ENCODE measurements around the gene UBC. TPM values are rescaled to one million over a fixed set of nuclear protein-coding genes. Genes with fewer than 3 reads are reported as not detected.

Gene UBC
- total and polyA plus RNA-seq, 9 of the 15 experiments (the other 6 are each of a cell fraction or from before 2014, with no cell fraction given): 533 to 1,153 (median 813) TPM

DNA sequence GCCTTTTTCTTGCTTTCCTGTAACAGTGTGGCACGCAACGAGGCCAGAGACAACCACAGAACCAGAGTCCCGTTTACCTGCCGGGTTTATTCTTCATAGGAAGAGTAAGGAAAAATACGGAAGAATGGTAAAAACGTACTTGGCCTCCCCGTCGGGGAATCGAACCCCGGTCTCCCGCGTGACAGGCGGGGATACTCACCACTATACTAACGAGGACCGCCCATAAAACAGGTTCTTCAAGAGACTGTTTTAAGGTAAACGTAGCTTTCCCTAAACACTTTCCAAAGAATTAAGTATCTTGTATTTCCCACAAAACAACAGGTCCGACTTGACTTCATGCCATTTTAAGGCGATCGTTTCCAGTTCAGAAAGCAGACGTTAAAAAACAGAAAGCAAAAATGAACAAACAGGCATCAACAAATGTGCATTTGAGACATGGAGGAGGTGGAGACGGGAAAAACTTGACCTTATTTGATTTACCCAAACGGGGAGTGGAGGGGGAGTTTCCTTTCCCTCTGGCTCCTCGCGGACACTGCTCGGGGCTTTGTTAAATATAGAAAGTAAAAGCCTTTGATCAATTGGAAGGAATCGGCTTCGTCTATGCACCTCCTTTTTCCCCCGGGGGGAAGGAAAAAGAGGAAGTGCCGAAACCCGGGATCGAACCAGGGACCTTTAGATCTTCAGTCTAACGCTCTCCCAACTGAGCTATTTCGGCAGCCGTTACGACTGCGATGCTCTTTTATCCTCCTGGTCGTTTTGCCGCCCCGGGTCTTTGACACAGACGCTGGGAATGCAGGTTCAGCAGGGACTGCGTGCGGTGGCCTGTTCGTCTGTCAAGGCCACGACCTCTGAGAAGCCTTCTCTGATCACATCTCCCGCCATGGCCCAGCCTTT, 13.0 kb upstream of the UBC start (continued):
- TF ChIP-seq, protein P1, sequence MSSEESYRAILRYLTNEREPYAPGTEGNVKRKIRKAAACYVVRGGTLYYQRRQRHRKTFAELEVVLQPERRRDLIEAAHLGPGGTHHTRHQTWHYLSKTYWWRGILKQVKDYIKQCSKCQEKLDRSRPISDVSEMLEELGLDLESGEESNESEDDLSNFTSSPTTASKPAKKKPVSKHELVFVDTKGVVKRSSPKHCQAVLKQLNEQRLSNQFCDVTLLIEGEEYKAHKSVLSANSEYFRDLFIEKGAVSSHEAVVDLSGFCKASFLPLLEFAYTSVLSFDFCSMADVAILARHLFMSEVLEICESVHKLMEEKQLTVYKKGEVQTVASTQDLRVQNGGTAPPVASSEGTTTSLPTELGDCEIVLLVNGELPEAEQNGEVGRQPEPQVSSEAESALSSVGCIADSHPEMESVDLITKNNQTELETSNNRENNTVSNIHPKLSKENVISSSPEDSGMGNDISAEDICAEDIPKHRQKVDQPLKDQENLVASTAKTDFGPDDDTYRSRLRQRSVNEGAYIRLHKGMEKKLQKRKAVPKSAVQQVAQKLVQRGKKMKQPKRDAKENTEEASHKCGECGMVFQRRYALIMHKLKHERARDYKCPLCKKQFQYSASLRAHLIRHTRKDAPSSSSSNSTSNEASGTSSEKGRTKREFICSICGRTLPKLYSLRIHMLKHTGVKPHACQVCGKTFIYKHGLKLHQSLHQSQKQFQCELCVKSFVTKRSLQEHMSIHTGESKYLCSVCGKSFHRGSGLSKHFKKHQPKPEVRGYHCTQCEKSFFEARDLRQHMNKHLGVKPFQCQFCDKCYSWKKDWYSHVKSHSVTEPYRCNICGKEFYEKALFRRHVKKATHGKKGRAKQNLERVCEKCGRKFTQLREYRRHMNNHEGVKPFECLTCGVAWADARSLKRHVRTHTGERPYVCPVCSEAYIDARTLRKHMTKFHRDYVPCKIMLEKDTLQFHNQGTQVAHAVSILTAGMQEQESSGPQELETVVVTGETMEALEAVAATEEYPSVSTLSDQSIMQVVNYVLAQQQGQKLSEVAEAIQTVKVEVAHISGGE (CRISPR knock-in tag; IDR thresholded peaks at IDR 0.05): no peak; a peak in 2 of 6 replicates
- TF ChIP-seq ZFP1 (CRISPR knock-in tag; IDR thresholded peaks at IDR 0.05) (no peak), MIER1 (IDR thresholded peaks at IDR 0.05; ENCODE audit: low read depth) (no peak), MYNN (IDR thresholded peaks at IDR 0.05) (no peak), MYNN (CRISPR knock-in tag; IDR thresholded peaks at IDR 0.05) (no peak), ZNF311 (CRISPR knock-in tag; IDR thresholded peaks at IDR 0.05) (no peak), SAFB2 (IDR thresholded peaks at IDR 0.05; ENCODE audit: borderline replicate concordance, low read depth, low read length, severe bottlenecking) (no peak), OTX1 (CRISPR knock-in tag; IDR thresholded peaks at IDR 0.05) (no peak), WHSC1 (IDR thresholded peaks at IDR 0.05; ENCODE audit: low read length) (no peak)
- TF ChIP-seq, protein P2, sequence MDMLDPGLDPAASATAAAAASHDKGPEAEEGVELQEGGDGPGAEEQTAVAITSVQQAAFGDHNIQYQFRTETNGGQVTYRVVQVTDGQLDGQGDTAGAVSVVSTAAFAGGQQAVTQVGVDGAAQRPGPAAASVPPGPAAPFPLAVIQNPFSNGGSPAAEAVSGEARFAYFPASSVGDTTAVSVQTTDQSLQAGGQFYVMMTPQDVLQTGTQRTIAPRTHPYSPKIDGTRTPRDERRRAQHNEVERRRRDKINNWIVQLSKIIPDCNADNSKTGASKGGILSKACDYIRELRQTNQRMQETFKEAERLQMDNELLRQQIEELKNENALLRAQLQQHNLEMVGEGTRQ (CRISPR knock-in tag; IDR thresholded peaks at IDR 0.05): no peak
- TF ChIP-seq, protein P3, sequence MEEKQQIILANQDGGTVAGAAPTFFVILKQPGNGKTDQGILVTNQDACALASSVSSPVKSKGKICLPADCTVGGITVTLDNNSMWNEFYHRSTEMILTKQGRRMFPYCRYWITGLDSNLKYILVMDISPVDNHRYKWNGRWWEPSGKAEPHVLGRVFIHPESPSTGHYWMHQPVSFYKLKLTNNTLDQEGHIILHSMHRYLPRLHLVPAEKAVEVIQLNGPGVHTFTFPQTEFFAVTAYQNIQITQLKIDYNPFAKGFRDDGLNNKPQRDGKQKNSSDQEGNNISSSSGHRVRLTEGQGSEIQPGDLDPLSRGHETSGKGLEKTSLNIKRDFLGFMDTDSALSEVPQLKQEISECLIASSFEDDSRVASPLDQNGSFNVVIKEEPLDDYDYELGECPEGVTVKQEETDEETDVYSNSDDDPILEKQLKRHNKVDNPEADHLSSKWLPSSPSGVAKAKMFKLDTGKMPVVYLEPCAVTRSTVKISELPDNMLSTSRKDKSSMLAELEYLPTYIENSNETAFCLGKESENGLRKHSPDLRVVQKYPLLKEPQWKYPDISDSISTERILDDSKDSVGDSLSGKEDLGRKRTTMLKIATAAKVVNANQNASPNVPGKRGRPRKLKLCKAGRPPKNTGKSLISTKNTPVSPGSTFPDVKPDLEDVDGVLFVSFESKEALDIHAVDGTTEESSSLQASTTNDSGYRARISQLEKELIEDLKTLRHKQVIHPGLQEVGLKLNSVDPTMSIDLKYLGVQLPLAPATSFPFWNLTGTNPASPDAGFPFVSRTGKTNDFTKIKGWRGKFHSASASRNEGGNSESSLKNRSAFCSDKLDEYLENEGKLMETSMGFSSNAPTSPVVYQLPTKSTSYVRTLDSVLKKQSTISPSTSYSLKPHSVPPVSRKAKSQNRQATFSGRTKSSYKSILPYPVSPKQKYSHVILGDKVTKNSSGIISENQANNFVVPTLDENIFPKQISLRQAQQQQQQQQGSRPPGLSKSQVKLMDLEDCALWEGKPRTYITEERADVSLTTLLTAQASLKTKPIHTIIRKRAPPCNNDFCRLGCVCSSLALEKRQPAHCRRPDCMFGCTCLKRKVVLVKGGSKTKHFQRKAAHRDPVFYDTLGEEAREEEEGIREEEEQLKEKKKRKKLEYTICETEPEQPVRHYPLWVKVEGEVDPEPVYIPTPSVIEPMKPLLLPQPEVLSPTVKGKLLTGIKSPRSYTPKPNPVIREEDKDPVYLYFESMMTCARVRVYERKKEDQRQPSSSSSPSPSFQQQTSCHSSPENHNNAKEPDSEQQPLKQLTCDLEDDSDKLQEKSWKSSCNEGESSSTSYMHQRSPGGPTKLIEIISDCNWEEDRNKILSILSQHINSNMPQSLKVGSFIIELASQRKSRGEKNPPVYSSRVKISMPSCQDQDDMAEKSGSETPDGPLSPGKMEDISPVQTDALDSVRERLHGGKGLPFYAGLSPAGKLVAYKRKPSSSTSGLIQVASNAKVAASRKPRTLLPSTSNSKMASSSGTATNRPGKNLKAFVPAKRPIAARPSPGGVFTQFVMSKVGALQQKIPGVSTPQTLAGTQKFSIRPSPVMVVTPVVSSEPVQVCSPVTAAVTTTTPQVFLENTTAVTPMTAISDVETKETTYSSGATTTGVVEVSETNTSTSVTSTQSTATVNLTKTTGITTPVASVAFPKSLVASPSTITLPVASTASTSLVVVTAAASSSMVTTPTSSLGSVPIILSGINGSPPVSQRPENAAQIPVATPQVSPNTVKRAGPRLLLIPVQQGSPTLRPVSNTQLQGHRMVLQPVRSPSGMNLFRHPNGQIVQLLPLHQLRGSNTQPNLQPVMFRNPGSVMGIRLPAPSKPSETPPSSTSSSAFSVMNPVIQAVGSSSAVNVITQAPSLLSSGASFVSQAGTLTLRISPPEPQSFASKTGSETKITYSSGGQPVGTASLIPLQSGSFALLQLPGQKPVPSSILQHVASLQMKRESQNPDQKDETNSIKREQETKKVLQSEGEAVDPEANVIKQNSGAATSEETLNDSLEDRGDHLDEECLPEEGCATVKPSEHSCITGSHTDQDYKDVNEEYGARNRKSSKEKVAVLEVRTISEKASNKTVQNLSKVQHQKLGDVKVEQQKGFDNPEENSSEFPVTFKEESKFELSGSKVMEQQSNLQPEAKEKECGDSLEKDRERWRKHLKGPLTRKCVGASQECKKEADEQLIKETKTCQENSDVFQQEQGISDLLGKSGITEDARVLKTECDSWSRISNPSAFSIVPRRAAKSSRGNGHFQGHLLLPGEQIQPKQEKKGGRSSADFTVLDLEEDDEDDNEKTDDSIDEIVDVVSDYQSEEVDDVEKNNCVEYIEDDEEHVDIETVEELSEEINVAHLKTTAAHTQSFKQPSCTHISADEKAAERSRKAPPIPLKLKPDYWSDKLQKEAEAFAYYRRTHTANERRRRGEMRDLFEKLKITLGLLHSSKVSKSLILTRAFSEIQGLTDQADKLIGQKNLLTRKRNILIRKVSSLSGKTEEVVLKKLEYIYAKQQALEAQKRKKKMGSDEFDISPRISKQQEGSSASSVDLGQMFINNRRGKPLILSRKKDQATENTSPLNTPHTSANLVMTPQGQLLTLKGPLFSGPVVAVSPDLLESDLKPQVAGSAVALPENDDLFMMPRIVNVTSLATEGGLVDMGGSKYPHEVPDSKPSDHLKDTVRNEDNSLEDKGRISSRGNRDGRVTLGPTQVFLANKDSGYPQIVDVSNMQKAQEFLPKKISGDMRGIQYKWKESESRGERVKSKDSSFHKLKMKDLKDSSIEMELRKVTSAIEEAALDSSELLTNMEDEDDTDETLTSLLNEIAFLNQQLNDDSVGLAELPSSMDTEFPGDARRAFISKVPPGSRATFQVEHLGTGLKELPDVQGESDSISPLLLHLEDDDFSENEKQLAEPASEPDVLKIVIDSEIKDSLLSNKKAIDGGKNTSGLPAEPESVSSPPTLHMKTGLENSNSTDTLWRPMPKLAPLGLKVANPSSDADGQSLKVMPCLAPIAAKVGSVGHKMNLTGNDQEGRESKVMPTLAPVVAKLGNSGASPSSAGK (IDR thresholded peaks at IDR 0.05): peak; percentile 22; the same call in 1 of the 2 replicates

All from K562 (cell line).